Right lobe of liver (tissue), 4 donors: ENCODE data around the gene GLP1R.

Experiments
- POLR2A ChIP-seq: fragments of 450-650 bp; IDR thresholded peaks from one replicate; pipeline ENCODE4 v1.6.1; 2017; ENCODE audit warnings: antibody characterized with exemption, mild to moderate bottlenecking
- TF ChIP-seq, protein P1 (sequence below), 4 donors: fragments of 200-600 bp in 3 of 4; fragments of 450-650 bp in 1 of 4; IDR thresholded peaks; one replicate each; pipeline versions ENCODE4 v1.5.1 to v1.8.0; 2016 to 2022; ENCODE audit warnings: antibody characterized with exemption in 4 of 4, mild to moderate bottlenecking in 2 of 4
- donor health status: DM: no; HTN: no; CAD: no.
- donor health status: DM: no; HTN: no; CAD: no.
- donor health status: DM: no; HTN: yes; CAD: no.

- no peak for TF ChIP-seq POLR2A
- TF ChIP-seq, protein P1, sequence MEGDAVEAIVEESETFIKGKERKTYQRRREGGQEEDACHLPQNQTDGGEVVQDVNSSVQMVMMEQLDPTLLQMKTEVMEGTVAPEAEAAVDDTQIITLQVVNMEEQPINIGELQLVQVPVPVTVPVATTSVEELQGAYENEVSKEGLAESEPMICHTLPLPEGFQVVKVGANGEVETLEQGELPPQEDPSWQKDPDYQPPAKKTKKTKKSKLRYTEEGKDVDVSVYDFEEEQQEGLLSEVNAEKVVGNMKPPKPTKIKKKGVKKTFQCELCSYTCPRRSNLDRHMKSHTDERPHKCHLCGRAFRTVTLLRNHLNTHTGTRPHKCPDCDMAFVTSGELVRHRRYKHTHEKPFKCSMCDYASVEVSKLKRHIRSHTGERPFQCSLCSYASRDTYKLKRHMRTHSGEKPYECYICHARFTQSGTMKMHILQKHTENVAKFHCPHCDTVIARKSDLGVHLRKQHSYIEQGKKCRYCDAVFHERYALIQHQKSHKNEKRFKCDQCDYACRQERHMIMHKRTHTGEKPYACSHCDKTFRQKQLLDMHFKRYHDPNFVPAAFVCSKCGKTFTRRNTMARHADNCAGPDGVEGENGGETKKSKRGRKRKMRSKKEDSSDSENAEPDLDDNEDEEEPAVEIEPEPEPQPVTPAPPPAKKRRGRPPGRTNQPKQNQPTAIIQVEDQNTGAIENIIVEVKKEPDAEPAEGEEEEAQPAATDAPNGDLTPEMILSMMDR (IDR thresholded peaks at IDR 0.05), result no peak
Measured at GRCh38 chr6:39078695-39079094, 30.1 kb downstream of the GLP1R start.
